ENCODE results near the gene MAGEC2.

MAGEC2 gene, protein sequence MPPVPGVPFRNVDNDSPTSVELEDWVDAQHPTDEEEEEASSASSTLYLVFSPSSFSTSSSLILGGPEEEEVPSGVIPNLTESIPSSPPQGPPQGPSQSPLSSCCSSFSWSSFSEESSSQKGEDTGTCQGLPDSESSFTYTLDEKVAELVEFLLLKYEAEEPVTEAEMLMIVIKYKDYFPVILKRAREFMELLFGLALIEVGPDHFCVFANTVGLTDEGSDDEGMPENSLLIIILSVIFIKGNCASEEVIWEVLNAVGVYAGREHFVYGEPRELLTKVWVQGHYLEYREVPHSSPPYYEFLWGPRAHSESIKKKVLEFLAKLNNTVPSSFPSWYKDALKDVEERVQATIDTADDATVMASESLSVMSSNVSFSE

DNA sequence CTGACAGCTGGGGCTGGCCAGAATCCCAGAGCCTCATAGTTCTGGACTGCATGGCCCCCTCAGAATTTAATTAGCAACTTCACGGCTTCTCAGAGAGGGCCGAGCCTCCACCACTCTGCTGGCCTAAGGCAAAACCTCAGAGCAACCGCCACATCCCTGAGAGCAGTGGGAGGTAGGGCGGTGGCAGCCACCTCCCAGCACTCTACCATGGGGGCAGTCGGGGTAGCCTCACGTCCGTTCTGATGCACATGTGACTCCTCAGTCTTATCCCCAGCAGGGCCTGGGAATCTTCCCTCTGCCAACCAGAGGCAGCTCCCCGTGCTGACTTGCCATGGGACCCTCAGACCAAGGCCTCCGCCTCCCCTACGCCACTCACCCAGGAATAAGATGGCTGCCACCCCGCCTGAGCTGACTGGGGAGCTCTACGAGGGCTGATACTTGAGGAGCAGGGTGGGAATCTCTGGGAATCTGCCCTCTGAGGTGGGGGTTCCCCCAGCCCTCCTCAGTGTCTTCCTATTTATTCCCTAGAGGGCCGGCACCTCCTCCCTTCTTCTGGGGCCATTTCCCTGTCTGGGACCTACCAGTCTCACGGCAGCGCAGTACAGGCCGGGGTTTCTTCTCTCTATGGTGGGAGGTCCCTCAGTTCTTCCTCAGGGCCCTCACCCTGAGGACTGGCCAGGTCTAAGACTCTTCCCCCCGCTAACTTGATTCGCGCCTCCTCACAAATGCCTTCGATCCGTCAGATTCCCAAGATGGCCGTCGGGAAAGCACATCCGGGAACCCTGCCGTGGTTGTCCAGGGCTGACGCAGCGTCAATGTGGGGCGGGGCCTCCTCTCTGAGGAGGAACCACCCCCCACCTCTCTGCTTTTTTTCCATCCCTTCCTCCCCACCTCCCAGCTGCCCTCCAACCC is at the start of gene MAGEC2:
Gene MAGEC2, minus strand, starts transcription at position 769 of the 912 bp plus-strand sequence. CDS start 1,303 bp downstream, outside the sequence.
- no peak for DNase-seq

DNA sequence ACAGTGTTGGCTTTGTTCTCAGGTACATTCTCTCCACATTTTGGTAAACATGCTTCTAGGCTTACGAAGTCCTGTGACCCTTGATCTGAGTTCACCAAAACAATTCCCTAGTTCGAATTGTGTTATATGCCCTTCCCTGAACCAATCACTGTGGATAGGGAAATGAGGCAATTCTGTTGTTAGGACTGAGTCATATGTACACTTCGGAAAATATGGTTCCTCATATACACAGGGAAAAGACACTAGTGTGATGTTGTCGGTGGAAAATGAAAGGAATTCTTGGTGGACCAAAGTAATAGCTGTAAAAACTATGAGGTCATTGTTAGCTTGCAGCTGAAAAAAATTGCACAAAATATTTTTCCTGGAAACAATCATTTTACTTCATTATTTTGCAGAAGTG is 46.6 kb upstream of the MAGEC2 start:
- DNase-seq: no peak

DNA sequence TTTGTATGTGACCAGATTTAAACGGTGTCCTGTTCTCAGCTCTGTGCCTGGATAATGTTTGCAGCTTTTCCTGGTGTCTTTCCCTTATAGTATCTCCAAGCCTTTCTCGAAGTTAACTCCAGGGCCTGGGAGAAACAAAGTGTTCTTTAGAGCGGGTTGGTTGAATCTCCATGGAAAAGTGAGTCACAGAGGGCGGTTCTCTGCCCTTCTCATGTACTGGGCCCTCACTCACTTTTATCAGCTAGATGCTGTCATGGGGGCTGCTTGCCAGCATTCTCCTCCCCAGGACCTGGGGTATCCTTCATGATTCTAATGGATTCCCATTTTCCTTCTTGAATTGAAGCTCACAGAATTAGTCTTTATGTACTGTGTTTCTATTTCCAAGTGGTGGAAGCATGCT is 46.1 kb upstream of the MAGEC2 start:
- no peak for DNase-seq

DNA sequence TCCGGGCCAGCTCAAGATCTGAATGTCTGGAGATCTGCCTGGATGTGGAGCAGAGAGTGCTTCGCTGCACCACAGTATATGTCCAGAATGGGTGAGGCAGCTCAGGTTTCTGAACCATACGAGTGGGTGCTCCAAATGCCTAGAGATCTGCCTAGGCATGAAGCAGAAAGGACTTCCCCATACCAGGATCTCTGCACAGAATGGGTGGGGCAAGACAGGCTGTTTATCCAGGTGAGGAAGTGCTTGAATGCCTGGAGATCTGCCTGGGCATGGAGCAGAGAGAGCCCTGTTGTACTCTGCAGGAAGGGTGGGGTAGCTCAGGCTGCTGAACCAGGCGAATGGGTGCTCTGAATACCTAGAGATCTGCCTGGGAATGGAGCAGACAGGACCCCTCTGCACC is 45.4 kb upstream of the MAGEC2 start:
- DNase-seq: no peak

DNA sequence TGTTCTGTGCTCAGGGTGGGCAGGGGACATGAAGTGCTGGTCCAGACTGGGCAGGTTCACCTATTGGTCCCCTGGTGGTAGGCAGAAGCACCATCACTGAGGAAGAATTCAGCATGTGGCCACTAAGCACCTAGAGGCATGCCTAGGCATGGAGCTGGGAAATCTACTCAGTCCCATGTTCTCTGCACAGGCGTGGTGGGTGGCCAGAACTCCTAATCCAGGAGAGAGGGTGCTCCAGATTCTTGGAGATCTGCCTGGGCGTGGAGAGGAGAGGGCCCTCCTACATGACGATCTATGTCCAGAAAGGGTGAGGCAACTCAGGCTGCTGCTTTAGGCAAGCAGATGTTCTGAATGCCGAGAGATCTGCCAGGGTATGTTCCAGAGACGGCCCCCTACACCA is 44.6 kb upstream of the MAGEC2 start:
- no peak for DNase-seq

DNA sequence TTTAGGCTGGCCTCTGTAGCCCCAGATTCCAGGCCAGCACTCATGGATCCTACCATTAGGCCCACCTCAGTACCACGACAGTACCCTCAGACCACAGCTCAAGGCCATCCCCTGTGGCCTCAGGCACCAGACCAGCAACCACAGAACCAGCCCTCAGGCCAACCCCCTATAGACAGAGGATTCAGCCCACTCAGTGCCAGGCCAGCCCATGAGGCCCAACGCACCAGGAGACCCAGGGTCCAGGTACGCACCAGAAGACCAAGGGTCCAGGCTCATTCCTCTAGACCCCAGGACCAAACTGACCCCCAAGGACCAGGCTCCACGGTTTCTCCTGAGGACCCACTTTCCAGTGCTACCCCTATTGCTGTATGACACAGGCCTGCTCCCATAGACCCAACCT is 39.5 kb upstream of the MAGEC2 start:
- DNase-seq: no peak

DNA sequence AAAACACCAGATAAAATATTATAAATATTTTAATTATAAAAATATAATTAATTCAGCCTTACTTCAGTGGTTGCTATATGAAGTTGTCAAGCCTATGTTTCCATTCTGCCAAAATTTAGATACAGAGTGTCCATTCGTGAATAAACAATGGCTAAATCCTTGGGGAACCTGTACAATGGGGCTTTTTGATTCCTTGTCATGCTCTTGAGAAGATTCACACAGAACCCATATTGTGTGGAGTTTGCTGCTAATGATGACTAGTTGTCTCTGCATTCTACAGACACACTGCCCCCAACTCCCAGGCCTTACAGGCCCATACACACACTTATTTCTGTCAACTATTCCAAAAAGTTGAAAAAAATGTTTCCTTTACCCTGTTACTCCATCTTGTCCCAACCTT is 33.4 kb upstream of the MAGEC2 start:
- DNase-seq: no peak

DNA sequence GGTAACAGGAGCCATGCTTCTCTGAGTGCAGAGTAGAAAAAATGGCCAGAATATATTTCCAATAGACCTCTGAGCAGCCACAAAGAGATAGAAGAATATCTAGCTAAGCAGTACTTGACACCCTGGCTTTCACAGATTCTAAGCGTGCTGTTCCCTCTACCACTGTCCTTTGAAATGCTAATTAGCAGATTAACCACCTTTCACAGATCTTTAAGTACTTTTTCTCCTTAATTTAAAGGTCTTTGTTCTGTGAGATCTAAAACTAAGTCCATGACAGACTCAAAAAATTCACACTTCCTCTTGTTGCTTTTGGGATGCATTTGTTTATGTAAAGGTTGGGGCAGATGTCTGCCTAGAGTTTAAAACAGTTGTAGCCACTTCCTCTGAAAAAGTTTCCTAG is 28.3 kb upstream of the MAGEC2 start:
- no peak for DNase-seq

DNA sequence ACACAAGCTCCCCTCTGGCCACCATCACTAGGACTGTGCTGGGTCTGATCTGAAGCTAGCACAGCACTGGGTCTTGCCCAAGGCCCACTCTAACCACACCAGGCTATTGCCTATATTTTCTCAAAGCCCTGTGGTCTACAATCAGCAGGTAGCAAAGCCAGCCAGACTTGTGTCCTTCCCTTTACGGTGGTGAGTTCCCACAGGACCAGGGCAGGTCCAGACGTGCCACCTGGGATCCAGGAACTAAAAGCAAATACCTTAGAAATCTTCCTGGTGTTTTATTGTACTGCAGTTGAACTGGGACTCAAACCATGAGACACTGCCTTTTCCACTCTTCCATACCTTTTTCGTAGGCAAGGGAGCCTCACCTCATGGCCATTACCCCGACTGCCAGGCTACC is 9.0 kb upstream of the MAGEC2 start:
- no peak for DNase-seq

DNA sequence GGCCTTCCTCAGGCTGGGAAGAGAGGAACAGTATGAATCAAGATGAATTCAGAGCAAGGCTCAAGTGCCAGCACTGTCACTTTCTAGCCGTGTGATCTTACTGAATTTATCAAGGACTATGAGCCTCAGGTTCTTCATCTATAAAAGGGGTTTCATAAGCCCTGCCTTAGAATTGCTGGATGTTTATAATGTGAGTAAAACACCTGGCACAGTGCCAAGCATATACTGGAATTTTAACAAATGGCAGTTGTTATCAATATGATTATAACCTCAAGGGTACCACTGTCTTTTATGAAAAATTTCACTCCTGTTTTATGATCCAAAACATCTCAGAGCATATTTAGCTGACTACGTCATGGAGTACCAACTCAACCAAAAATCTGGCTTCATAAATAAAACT is 4.0 kb downstream of the MAGEC2 start:
- DNase-seq: no peak

DNA sequence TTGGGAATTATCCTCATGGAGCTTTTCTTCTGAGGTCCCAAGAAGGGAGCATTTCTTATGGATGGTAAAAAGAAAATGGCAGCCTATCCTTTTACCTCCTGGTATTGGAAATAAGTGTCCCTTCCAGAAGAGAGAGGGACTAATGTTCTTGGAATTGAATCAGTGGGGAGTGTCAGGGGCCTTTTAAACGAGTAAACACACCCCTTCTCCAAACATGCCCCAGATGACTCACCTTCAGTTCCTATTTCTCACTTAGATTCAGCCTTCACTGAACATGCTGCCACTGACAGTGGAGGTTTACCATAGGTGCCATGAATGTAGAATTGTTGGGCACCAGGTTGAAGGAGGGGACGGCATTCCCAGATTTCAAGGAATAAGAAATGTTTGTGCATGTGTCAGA is 19.0 kb downstream of the MAGEC2 start:
- no peak for DNase-seq

DNA sequence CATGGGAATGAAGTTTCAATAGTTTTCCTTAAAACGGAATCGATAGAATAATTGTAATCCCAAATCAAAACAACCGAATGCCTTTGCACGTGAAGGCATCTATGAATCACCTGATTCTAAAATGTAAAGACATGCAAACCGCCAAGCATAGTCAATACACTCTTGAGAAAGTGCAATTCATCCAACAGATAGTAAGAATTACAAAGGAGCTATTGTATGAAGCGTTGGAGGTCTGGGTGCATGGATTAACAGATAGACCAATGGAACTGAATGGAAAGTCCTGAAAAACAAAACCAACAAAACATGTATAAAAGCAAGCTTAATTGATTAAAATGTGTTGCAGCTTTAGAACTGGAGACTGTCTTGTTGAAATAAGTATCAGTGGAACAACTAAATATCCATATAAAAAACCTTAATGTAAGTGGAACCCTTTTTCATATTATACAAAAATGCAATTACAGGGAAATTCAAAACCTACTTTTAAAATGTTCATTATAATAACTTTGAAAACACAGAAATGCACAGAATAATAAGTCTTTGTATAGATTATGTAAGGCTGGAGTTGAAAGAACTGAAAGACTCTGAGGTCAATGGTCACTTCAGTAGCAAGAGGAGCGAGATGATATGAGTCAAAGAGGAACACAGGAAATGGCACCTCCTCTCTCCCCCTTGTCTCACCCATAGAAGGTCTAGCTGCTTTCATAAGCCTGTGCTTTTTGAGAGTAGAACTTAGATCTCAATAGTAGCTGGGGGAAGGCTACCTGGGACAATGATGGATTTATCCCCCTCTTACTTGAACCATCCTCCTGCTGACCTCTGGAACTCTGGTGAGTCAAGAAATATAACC is 20.1 kb downstream of the MAGEC2 start:
- DNase-seq: no peak

DNA sequence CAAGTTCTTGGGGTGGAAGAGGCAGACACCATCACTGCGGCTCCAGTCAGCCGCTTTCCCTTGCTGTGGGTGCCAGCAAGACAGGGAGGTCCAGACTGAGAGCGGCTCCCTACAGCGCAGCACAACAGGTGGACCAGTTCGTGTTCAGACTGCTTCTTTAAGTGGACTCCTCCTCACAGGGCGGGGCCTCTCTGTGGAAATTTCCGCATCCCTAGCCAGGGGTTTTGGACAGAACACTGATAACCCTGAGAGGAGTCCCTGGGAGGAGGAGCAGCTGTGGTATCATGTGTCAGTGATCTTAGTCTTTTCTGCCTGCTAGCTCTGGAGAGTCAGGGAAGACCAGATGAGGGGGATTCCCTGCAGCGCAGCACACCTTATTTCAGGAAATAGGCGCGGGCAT is 48.5 kb downstream of the MAGEC2 start:
- no peak for DNase-seq

Data from activated T-cell treated with anti-CD3 and anti-CD28 coated beads, Interleukin-2, amount 50 U/mL, for 48 hours (primary cell).